Hematopoietic multipotent progenitor cell (in vitro differentiated cells): ENCODE measurements around the gene PACSIN1. TPM values are rescaled to one million over a fixed set of nuclear protein-coding genes. Genes with fewer than 3 reads are reported as not detected.
A peak's percentile ranks its signal among the peaks of the same experiment; 100 is the strongest.
"Not testable (repeated sequence)": the region's sequence is repeated elsewhere in the genome, so short reads cannot be mapped to it uniquely, and the experiment has no call there.

Experiments
- DNase-seq, 3 donors: peaks; one replicate each; pipeline ENCODE4 v3.0.0-alpha.2; 2011 to 2015; ENCODE audit warnings: low read depth in 2 of 3, low spot score in 2 of 3
- total RNA-seq: library from RNA; depleted of rRNA; stranded (reverse); fragments of >200 nt; gene quantifications from one replicate; pipeline ENCODE4 v1.2.3, GENCODE V29; 2012

The PACSIN1 gene
- total RNA-seq, 1 donor, result 1.6 TPM

- DNase-seq, result no peak
These were observed 18.5 kb downstream of the PACSIN1 start for GRCh38 chr6:34484391-34484790.

DNA sequence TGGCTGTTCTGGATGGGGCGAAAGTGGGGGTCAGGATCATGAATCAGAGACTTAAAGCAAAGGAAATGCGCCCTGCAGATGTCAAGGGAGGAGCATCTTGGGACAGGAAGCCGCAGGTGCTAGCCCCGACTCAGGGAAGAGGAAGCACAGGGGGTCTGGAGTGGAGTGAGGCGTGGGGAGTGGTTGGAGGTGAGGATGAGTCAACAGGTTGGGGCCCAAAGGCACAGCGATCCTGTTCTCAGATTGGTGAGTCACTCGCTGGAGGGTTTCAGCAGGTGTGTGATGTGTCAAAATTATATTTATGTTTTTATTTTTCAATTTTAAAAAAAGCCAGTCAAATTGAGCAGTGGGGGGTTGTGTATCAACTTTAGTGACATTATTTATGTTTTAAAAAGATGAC lies 19.0 kb downstream of the PACSIN1 start:
- DNase-seq, result peak in 2 of 3 donors; percentile 85 to 89

DNA sequence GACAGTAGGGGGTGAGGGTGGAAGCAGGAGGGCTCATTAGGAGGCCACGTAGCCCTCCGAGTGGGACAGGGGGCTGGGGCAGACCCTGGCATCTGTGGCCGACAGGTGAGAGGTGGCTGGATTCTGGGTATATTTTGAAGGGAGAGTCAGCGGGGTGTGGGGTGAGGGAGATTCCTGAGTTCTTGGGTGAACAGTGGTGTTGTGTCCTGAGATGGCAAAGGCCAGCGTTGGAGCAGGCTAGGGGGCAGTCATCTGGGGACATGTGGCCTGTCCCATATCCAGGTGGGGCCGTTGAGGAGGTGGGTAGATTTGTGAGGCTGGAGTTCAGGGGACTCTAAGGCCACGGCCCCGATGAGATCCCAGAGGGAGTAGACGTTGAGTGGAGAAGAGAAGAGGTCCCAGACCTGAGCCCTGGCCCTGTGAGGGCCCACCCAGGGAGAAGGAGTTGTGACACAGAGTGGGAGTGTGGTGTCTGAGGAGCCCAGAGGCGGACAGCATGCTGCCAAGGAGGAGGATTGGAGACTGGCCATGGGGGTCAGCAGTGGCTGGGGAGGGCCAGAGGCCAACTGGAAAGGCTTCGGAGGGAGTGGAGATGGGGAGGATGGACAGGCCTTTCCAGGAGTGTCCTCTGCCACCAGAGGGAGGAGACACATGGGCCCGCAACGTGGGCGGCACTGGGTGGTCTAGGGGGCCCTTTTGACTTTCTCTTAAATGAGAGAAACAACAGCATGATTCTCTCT lies 19.6 kb downstream of the PACSIN1 start:
- no peak for DNase-seq

- no peak for DNase-seq
These were observed 20.3 kb downstream of the PACSIN1 start for GRCh38 chr6:34486106-34486740.

DNA sequence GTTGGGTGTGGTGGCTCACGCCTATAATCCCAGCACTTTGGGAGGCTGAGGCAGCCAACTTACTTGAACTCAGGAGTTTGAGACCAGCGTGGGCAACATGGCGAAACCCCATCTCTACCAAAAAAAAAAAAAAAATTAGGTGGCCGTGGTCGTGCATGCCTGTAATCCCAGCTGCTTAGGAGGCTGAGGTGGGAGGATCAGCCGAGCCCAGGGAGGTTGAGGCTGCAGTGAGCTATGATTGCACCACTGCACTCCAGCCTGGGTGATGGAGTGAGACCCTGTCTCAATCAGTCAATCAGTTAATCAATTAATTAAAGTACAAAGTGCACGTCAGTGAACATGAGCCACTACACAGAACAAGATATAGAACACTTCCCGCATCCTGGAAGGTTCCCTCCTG lies 21.0 kb downstream of the PACSIN1 start:
- not testable (repeated sequence) for DNase-seq

- DNase-seq, result no peak
These were observed 21.7 kb downstream of the PACSIN1 start for GRCh38 chr6:34487536-34487935.

- DNase-seq, result no peak
These were observed 23.4 kb downstream of the PACSIN1 start for GRCh38 chr6:34489207-34489805.

- no peak for DNase-seq
These were observed 24.7 kb downstream of the PACSIN1 start for GRCh38 chr6:34490390-34491090.

GRCh38 chr6:34491091-34491430 lies 25.2 kb downstream of the PACSIN1 start:
- peak in 1 of 3 donors; percentile 20 for DNase-seq

GRCh38 chr6:34493344-34493743 lies 27.5 kb downstream of the PACSIN1 start:
- DNase-seq, result no peak

GRCh38 chr6:34494973-34495372 lies 29.1 kb downstream of the PACSIN1 start:
- DNase-seq, result no peak

- no peak for DNase-seq
These were observed 30.3 kb downstream of the PACSIN1 start for GRCh38 chr6:34496103-34496685.

- no peak for DNase-seq
These were observed 31.5 kb downstream of the PACSIN1 start for GRCh38 chr6:34497411-34497810.

- no peak for DNase-seq
These were observed 40.8 kb downstream of the PACSIN1 start for GRCh38 chr6:34506718-34507117.

DNA sequence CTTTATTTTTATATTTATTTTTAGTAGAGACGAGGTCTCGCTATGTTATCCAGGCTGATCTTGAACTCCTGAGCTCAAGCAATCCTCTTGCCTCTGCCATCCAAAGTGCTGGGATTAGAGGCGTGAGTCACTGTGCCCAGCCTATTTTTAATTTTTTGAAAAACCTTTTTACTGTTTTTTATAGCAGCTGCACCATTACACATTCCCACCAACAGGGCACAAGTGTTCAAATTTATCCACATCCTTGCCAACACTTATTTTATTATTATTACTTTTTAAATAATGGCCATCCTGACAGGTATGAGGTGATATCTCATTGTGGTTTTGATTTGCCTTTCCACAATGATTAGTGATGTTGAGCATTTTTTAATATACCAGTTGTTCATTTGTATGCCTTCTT lies 42.5 kb downstream of the PACSIN1 start:
- no peak for DNase-seq

DNA sequence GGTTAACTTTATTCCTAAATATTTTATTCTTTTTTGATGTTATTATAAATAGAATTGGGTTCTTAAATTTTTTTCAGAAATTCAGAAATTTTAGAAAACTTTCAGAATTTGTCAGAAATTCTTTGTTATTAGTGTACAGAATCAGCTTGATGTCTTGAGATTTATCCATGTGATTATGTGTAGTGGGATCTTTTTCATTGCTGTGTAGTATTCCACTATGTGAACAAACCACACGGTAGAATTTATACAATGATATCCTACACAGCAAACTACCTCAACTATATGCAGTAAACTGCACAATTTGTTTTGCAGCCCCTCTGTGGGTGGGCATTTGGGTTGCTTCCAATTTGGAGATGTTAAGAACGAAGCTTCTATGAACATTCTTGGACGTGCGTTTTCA lies 43.9 kb downstream of the PACSIN1 start:
- DNase-seq, result no peak

DNA sequence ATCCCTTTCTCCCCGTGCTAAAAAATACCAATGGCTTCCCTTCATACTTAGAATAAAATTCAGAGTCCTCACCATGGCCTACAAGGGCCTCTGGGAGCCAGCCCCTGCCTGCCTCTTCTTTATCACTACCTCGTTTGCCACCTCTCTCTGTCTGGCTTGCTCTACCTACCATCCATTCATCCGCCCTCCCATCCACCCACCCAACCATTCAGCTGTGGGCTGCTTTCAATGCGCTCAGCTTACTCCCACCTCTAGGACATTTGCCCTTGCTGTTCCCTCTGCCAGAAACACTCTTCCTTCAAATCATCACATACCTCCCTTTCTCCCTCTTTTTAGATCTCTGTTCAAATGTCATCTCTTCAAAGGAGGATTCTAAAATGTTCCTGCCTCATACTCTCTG lies 44.4 kb downstream of the PACSIN1 start:
- DNase-seq, result no peak

- no peak for DNase-seq
These were observed 45.5 kb downstream of the PACSIN1 start for GRCh38 chr6:34511214-34511914.

GRCh38 chr6:34511915-34512737 lies 46.2 kb downstream of the PACSIN1 start:
- DNase-seq, result no peak

GRCh38 chr6:34512738-34513115 lies 46.9 kb downstream of the PACSIN1 start:
- DNase-seq, result no peak
